Calu3 (cell line): Measurements from ENCODE around the gene LMAN2. TPM values are rescaled to one million over a fixed set of nuclear protein-coding genes. Genes with fewer than 3 reads are reported as not detected.

Source experiments
- BruUV-seq: library from RNA; stranded (reverse); fragments of 400-500 nt; replicated peaks from 2 replicates; lab custom pipeline; 2021; lab: Mats Ljungman, UMichigan
- CTCF ChIA-PET: fragments of 300-600 bp; sonication (Branson Sonifier 250); formaldehyde crosslinking; loops from one replicate; lab custom pipeline; 2022; ENCODE audit warnings: antibody characterized with exemption; lab: Charles Lee
- DNase-seq: peaks from one replicate; pipeline ENCODE4 v3.0.0; 2022
- H3K27ac Mint-ChIP-seq: one replicate; pipeline ENCODE4 v1.8.0; 2022; ENCODE audit warnings: mixed read lengths; ENCODE audit not compliant: unreplicated experiment
- H3K27me3 Mint-ChIP-seq: one replicate; pipeline ENCODE4 v1.8.0; 2022; ENCODE audit warnings: mixed read lengths; ENCODE audit not compliant: unreplicated experiment
- H3K36me3 Mint-ChIP-seq: one replicate; pipeline ENCODE4 v1.8.0; 2022; ENCODE audit warnings: mild to moderate bottlenecking, moderate library complexity, mixed read lengths; ENCODE audit not compliant: insufficient read depth, unreplicated experiment
- H3K4me1 Mint-ChIP-seq: one replicate; pipeline ENCODE4 v1.8.0; 2022; ENCODE audit warnings: mild to moderate bottlenecking, low read depth, mixed read lengths; ENCODE audit not compliant: unreplicated experiment
- H3K4me3 Mint-ChIP-seq: one replicate; pipeline ENCODE4 v1.8.0; 2022; ENCODE audit warnings: mild to moderate bottlenecking, low read depth, moderate library complexity, mixed read lengths; ENCODE audit not compliant: unreplicated experiment
- H3K9me3 Mint-ChIP-seq: one replicate; pipeline ENCODE4 v1.8.0; 2022; ENCODE audit warnings: low read depth, mixed read lengths; ENCODE audit not compliant: unreplicated experiment
- CTCF ChIP-seq: fragments of 200-600 bp; IDR thresholded peaks from one replicate; pipeline ENCODE4 v1.8.0; 2022; ENCODE audit warnings: antibody characterized with exemption; ENCODE audit not compliant: unreplicated experiment
- intact Hi-C: fragments of 100-400 bp; cut with micrococcal nuclease; formaldehyde crosslinking; loops from one replicate; pipeline ENCODE4 v1.10.0; 2022; ENCODE audit not compliant: unreplicated experiment
- total RNA-seq: library from RNA; stranded (reverse); gene quantifications from 2 replicates; pipeline ENCODE4 v1.2.3, GENCODE V29; 2022

LMAN2 gene
- total RNA-seq, 1 experiment from 2014 or later = 278 TPM

- no peak for TF ChIP-seq CTCF
- Mint-ChIP-seq H3K9me3 (no peaks in the 10 kb centered on the region), H3K36me3 (peaks cover 19% of the 10 kb centered on the region), H3K4me1 (peaks cover 38% of the 10 kb centered on the region), H3K4me3 (peak overlapping the region; percentile 51), H3K27ac (peak overlapping the region; percentile 75), H3K27me3 (no peaks in the 10 kb centered on the region)
- intact Hi-C loops = no loop called here
- CTCF ChIA-PET = interaction anchor here (0.8 to 5.3 kb wide), 10 partner anchors 10 to 109 kb away, joined by 3 to 94 read pairs (median 18); partner anchors contain the start of genes MXD3, PDLIM7, PRELID1 and RAB24
- DNase-seq = no peak
- no TSS peak for BruUV-seq
These were observed 37.1 kb upstream of the LMAN2 start for GRCh38 chr5:177388521-177389052.

- BruUV-seq = no TSS peak
- CTCF ChIA-PET = interaction anchor here (1.0 kb wide), 1 partner anchor 297 kb away, joined by 5 read pairs; no protein-coding TSS in a partner anchor
- intact Hi-C loops = no loop called here
- no peak for TF ChIP-seq CTCF
- DNase-seq = no peak
- no peak overlapping the region for H3K4me3 Mint-ChIP-seq
- H3K9me3 Mint-ChIP-seq = no peaks in the 10 kb centered on the region
- peaks cover 41% of the 10 kb centered on the region for H3K4me1 Mint-ChIP-seq
- no peak overlapping the region for H3K27ac Mint-ChIP-seq
- peaks cover 19% of the 10 kb centered on the region for H3K36me3 Mint-ChIP-seq
- no peaks in the 10 kb centered on the region for H3K27me3 Mint-ChIP-seq
These were observed 35.9 kb upstream of the LMAN2 start for GRCh38 chr5:177387405-177387804.

- Mint-ChIP-seq H3K36me3 (peaks cover 17% of the 10 kb centered on the region), H3K27me3 (no peaks in the 10 kb centered on the region), H3K9me3 (no peaks in the 10 kb centered on the region), H3K4me1 (peaks cover 45% of the 10 kb centered on the region), H3K27ac (no peak overlapping the region), H3K4me3 (no peak overlapping the region)
- BruUV-seq = no TSS peak
- intact Hi-C loops = no loop called here
- no peak for DNase-seq
- no peak for TF ChIP-seq CTCF
- CTCF ChIA-PET = interaction anchor here (0.5 to 1.1 kb wide), 4 partner anchors 15 to 1317 kb away, joined by 3 to 5 read pairs (median 4); no protein-coding TSS in a partner anchor
These were observed 35.1 kb upstream of the LMAN2 start for GRCh38 chr5:177386542-177386941.

- no peak overlapping the region for H3K27ac Mint-ChIP-seq
- H3K4me3 Mint-ChIP-seq = no peak overlapping the region
- no peaks in the 10 kb centered on the region for H3K27me3 Mint-ChIP-seq
- no peak for TF ChIP-seq CTCF
- BruUV-seq = no TSS peak
- no peak for DNase-seq
- peaks cover 36% of the 10 kb centered on the region for H3K4me1 Mint-ChIP-seq
- CTCF ChIA-PET = interaction anchor here (1.1 kb wide), 1 partner anchor 16 kb away, joined by 4 read pairs; no protein-coding TSS in a partner anchor
- peaks cover 13% of the 10 kb centered on the region for H3K36me3 Mint-ChIP-seq
- no peaks in the 10 kb centered on the region for H3K9me3 Mint-ChIP-seq
- intact Hi-C loops = no loop called here
These were observed 34.3 kb upstream of the LMAN2 start for GRCh38 chr5:177385720-177386119.
